ENCODE measurements around the gene WASF3. TPM values are rescaled to one million over a fixed set of nuclear protein-coding genes. Genes with fewer than 3 reads are reported as not detected.

WASF3 gene
- total RNA-seq, 4 donors from 2014 or later, result 5.4 to 11.6 (median 7.6) TPM

DNA sequence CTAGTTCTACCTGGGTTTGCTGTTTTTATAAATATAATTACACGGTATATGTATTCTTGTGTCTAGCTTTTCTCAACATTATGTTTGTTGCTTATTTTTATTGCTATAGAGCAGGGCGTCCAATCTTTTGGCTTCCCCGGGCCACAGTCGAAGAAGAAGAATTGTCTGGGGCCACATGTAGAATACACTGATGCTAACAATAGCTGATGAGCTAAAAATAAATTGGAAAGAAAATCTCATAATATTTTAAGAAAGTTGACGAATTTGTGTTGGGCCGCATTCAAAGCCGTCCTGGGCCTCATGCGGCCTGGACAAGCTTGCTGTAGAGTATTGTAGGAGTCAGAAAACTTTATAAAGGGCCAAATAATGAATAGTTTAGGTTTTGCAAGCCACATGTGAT, 169.2 kb downstream of the WASF3 start:
- no peak for DNase-seq
- no peak for TF ChIP-seq POLR2A (IDR thresholded peaks at IDR 0.05)
- TF ChIP-seq, protein P1, sequence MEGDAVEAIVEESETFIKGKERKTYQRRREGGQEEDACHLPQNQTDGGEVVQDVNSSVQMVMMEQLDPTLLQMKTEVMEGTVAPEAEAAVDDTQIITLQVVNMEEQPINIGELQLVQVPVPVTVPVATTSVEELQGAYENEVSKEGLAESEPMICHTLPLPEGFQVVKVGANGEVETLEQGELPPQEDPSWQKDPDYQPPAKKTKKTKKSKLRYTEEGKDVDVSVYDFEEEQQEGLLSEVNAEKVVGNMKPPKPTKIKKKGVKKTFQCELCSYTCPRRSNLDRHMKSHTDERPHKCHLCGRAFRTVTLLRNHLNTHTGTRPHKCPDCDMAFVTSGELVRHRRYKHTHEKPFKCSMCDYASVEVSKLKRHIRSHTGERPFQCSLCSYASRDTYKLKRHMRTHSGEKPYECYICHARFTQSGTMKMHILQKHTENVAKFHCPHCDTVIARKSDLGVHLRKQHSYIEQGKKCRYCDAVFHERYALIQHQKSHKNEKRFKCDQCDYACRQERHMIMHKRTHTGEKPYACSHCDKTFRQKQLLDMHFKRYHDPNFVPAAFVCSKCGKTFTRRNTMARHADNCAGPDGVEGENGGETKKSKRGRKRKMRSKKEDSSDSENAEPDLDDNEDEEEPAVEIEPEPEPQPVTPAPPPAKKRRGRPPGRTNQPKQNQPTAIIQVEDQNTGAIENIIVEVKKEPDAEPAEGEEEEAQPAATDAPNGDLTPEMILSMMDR (IDR thresholded peaks at IDR 0.05 in 4 of 5, conservative IDR thresholded peaks at IDR 0.05 in 1 of 5), result no peak
- no peak overlapping the region for H3K27ac ChIP-seq
- no peaks in the 10 kb centered on the region for H3K9me3 ChIP-seq
- H3K4me3 ChIP-seq, result no peak overlapping the region
- in situ Hi-C loops (cut with MboI; ENCODE audit: low sequenced_read_pairs in 4 of 4), result no loop called here
- H3K27me3 ChIP-seq, result peaks cover 0 to 2% (median 0%) of the 10 kb centered on the region in 3 donors
- H3K4me1 ChIP-seq, result no peaks in the 10 kb centered on the region
- no peak for ATAC-seq
- intact Hi-C loops (cut with DNase I; ENCODE audit: low total_unique reads), result no loop called here
- no peaks in the 10 kb centered on the region for H3K36me3 ChIP-seq

DNA sequence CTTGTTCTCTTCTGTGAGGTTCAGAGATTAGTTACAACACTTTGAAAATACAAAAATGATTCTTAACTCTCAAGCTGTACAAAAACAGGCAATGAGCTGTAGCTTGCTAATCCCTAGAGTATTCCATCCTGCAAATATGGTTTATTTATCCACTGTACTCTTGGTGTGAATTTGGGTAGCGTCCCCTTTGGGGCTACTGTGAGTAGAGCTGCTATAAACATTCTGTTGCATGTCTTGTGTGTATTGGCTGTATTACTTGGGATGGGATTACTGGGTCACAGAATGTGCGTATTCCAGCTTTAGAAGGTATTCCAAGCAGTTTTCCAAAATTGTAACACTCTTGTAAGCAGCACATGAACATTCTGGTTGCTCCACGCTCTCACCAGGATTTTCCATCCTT, 169.6 kb downstream of the WASF3 start:
- intact Hi-C loops (cut with DNase I; ENCODE audit: low total_unique reads), result no loop called here
- no peaks in the 10 kb centered on the region for H3K4me1 ChIP-seq
- H3K27ac ChIP-seq, result no peak overlapping the region
- in situ Hi-C loops (cut with MboI; ENCODE audit: low sequenced_read_pairs in 4 of 4), result no loop called here
- H3K4me3 ChIP-seq, result no peak overlapping the region
- H3K27me3 ChIP-seq, result peaks cover 0 to 2% (median 0%) of the 10 kb centered on the region in 3 donors
- TF ChIP-seq POLR2A (IDR thresholded peaks at IDR 0.05), result no peak
- TF ChIP-seq, protein P1 (IDR thresholded peaks at IDR 0.05 in 4 of 5, conservative IDR thresholded peaks at IDR 0.05 in 1 of 5), result no peak
- DNase-seq, result no peak
- H3K36me3 ChIP-seq, result no peaks in the 10 kb centered on the region
- H3K9me3 ChIP-seq, result no peaks in the 10 kb centered on the region
- ATAC-seq, result no peak

DNA sequence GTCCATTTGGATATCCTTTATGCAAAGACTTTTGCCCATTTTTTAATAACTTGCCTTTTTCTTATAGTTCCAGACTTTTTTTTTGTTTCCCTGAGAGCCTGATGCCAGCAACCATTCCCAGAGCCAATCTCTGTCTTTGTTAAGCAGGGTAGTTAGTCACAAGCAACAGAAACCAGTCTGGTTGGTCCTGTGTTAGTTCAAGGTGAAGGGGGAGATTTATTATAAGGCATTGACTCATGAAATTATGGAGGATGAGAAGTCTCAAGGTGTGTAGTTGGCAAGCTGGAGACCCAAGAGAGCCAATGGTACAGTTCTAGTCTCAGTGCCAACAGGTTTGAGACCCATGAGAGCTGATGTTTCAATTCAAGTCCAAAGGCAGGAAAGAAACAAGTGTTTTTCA, 170.2 kb downstream of the WASF3 start:
- Histone ChIP-seq H3K36me3 (no peaks in the 10 kb centered on the region), H3K4me3 (no peak overlapping the region), H3K27me3 (peaks cover 0 to 2% (median 0%) of the 10 kb centered on the region in 3 donors), H3K9me3 (no peaks in the 10 kb centered on the region), H3K4me1 (no peaks in the 10 kb centered on the region), H3K27ac (no peak overlapping the region)
- TF ChIP-seq POLR2A (IDR thresholded peaks at IDR 0.05), result no peak
- TF ChIP-seq, protein P1 (IDR thresholded peaks at IDR 0.05 in 4 of 5, conservative IDR thresholded peaks at IDR 0.05 in 1 of 5), result no peak
- DNase-seq (no peak), ATAC-seq (no peak)
- intact Hi-C loops (cut with DNase I; ENCODE audit: low total_unique reads) (no loop called here), in situ Hi-C loops (cut with MboI; ENCODE audit: low sequenced_read_pairs in 4 of 4) (no loop called here)

DNA sequence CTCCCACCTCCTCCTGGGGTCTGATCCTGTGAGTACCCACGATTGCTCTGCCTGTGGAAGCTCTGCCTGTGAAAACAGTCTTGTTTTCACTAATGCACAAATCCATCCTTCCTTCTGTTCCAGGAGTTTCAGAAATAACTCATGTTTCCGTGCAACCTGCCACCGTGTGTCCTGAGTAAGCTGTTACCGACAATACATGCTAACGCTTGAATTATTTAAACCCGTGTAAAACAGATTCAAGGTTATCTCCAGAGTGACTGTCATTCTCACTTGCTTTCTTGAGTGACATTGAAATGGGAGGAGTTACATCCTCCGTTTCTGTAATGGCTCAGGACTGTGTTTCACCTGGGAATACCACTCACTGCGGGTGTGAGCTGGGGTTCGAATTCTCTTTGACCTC, 178.2 kb downstream of the WASF3 start:
- intact Hi-C loops (cut with DNase I; ENCODE audit: low total_unique reads), result no loop called here
- TF ChIP-seq, protein P1 (IDR thresholded peaks at IDR 0.05 in 4 of 5, conservative IDR thresholded peaks at IDR 0.05 in 1 of 5), result no peak
- TF ChIP-seq POLR2A (IDR thresholded peaks at IDR 0.05), result no peak

More for the DNA sequence above, 178.2 kb downstream of the WASF3 start:
- Histone ChIP-seq H3K27me3 (peaks cover 0 to 2% (median 0%) of the 10 kb centered on the region in 3 donors), H3K36me3 (no peaks in the 10 kb centered on the region), H3K4me1 (no peaks in the 10 kb centered on the region), H3K27ac (no peak overlapping the region), H3K4me3 (no peak overlapping the region), H3K9me3 (no peaks in the 10 kb centered on the region)
- DNase-seq, result no peak
- no peak for ATAC-seq
- in situ Hi-C loops (cut with MboI; ENCODE audit: low sequenced_read_pairs in 4 of 4), result no loop called here

Other genes with a start within 250 kb of the WASF3 start
- not detected for gene GPR12, start 203.1 kb downstream of the WASF3 start, total RNA-seq

All from gastrocnemius medialis (tissue), 4 donors.